OCI-LY7 (cell line): ENCODE results near the gene WNT1. TPM values are rescaled to one million over a fixed set of nuclear protein-coding genes. Genes with fewer than 3 reads are reported as not detected.

Source experiments
- BruUV-seq: library from RNA; stranded (reverse); fragments of 400-500 nt; replicated peaks from 2 replicates; lab custom pipeline; 2021; lab: Mats Ljungman, UMichigan
- CTCF ChIA-PET: fragments of 300-600 bp; sonication (Branson Sonifier 250); formaldehyde crosslinking; loops from one replicate; lab custom pipeline; 2022; ENCODE audit warnings: antibody characterized with exemption; ENCODE audit not compliant: unreplicated experiment; lab: Charles Lee
- POLR2A ChIA-PET: fragments of 300-600 bp; sonication (Branson Sonifier 250); formaldehyde crosslinking; loops from one replicate; lab custom pipeline; 2022; ENCODE audit warnings: antibody characterized with exemption; lab: Charles Lee
- DNase-seq: peaks from one replicate; pipeline ENCODE4 v3.0.0-alpha.2; 2015; ENCODE audit warnings: low spot score
- H2AFZ ChIP-seq: fragments of 200-600 bp; sonication (generic), shearing (Covaris generic); 2 replicates; pipeline ENCODE4 v1.6.1; 2014; ENCODE audit warnings: mild to moderate bottlenecking, antibody characterized with exemption, low read length, moderate library complexity
- H3K27ac ChIP-seq: fragments of 200-600 bp; sonication (generic); 2 replicates; pipeline ENCODE4 v1.5.1; 2014; ENCODE audit warnings: mixed run types, low read depth, mild to moderate bottlenecking, moderate library complexity, low read length, inconsistent platforms; ENCODE audit not compliant: poor library complexity, severe bottlenecking
- H3K36me3 ChIP-seq: fragments of 200-600 bp; sonication (generic); 2 replicates; pipeline ENCODE4 v1.6.1; 2014; ENCODE audit warnings: mild to moderate bottlenecking, antibody characterized with exemption, low read length, moderate library complexity, mixed read lengths; ENCODE audit not compliant: insufficient read depth
- H3K4me1 ChIP-seq: fragments of 200-600 bp; sonication (generic); 2 replicates; pipeline ENCODE4 v1.5.1; 2014; ENCODE audit warnings: mild to moderate bottlenecking, low read length; ENCODE audit not compliant: insufficient read depth, poor library complexity, severe bottlenecking
- H3K4me2 ChIP-seq: fragments of 200-600 bp; sonication (generic); 2 replicates; pipeline ENCODE4 v1.6.1; 2014; ENCODE audit warnings: mild to moderate bottlenecking, low read length
- H3K4me3 ChIP-seq: fragments of 200-600 bp; sonication (generic); 2 replicates; pipeline ENCODE4 v1.5.1; 2014; ENCODE audit warnings: mild to moderate bottlenecking, low read depth, low read length; ENCODE audit not compliant: poor library complexity, severe bottlenecking
- H3K79me2 ChIP-seq: fragments of 200-600 bp; sonication (generic); 2 replicates; pipeline ENCODE4 v1.6.1; 2016; ENCODE audit warnings: low read depth, mild to moderate bottlenecking, low read length, moderate library complexity, mixed read lengths; ENCODE audit not compliant: insufficient read depth
- H3K9me2 ChIP-seq: fragments of 200-600 bp; sonication (generic); 2 replicates; pipeline ENCODE4 v1.6.1; 2016; ENCODE audit warnings: mild to moderate bottlenecking, low read length, mixed read lengths; ENCODE audit not compliant: insufficient read depth
- H3K9me3 ChIP-seq: fragments of 200-600 bp; sonication (generic); 2 replicates; pipeline ENCODE4 v1.6.1; 2014; ENCODE audit warnings: mild to moderate bottlenecking, mixed run types, low read length, mixed read lengths
- H4K20me1 ChIP-seq: fragments of 200-600 bp; sonication (generic); 2 replicates; pipeline ENCODE4 v1.6.1; 2014; ENCODE audit warnings: mild to moderate bottlenecking, antibody characterized with exemption, low read length, moderate library complexity, mixed read lengths; ENCODE audit not compliant: insufficient read depth
- CTCF ChIP-seq: fragments of 200-600 bp; sonication (generic); conservative IDR thresholded peaks from 2 replicates; pipeline ENCODE4 v1.5.1; 2014; ENCODE audit warnings: mild to moderate bottlenecking, antibody characterized with exemption, low read length, moderate library complexity, mixed read lengths
- EZH2phosphoT487 ChIP-seq: fragments of 200-600 bp; sonication (generic); IDR thresholded peaks from 2 replicates; pipeline ENCODE4 v1.6.1; 2018; ENCODE audit warnings: low read depth, borderline replicate concordance, mild to moderate bottlenecking, mixed run types, antibody characterized with exemption, low read length, moderate library complexity, mixed read lengths
- intact Hi-C: fragments of 100-400 bp; cut with micrococcal nuclease; formaldehyde crosslinking; loops from one replicate; pipeline ENCODE4 v1.10.0; 2022; ENCODE audit not compliant: unreplicated experiment
- total RNA-seq, 2 experiments: library from RNA; depleted of rRNA in 1 of 2; stranded (reverse); fragments of >200 nt in 1 of 2; shearing (Covaris generic) in 1 of 2; gene quantifications; 2 replicates each; pipeline ENCODE4 v1.2.3, GENCODE V29; 2014 to 2022

The WNT1 gene
- total RNA-seq, 2 experiments from 2014 or later = not detected

DNA sequence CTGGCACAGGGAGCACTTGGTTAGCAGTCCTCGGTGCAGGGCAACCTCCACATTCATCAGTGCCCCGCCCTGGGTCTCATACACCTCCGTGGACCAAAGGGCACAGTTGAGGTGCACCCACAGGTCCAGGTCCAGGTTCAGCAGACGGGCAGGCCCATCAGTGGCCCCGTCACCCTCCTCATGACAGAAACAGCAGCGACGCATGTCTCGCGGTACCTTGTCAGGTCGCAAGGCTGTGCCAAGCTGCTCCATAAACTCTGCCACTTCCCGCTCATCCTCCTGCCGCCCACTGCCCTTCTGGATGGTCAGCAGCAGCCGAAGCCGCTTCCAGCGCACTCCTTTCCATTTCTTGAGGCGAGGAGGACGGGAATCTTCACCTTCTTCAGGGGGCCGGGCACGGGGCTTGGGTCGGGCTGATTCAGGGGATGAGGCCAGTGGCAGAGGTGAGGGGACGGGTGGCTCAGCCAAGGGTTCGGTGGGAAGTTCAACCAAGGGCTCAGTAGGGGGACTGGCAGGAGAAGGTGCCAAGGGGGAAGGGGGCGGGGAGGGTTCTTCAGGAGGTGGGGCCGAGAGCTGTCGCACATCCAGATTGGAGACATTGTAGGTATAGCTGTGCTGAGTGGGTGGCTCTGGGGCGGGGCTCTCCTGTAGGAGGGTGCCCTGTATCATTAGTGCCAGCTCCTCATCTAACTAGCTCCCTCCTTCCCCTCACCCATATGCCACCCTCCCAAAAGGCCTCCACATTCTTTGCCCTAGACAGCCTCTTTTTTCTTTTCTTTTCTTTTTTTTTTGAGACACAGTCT lies 48.8 kb downstream of the WNT1 start:
- peaks cover 99% of the 10 kb centered on the region for H3K36me3 ChIP-seq
- intact Hi-C loops = no loop called here
- H3K9me2 ChIP-seq = no peaks in the 10 kb centered on the region
- no peak overlapping the region for H3K4me2 ChIP-seq
- no peak overlapping the region for H3K27ac ChIP-seq
- H3K79me2 ChIP-seq = no peaks in the 10 kb centered on the region
- TF ChIP-seq EZH2phosphoT487 (no peak), CTCF (no peak)
- no peaks in the 10 kb centered on the region for H4K20me1 ChIP-seq
- H3K9me3 ChIP-seq = no peaks in the 10 kb centered on the region
- CTCF ChIA-PET = no interaction called here
- H3K4me1 ChIP-seq = no peaks in the 10 kb centered on the region
- no peak overlapping the region for H3K4me3 ChIP-seq
- DNase-seq = no peak
- POLR2A ChIA-PET = no interaction called here
- BruUV-seq = TSS peak; percentile 57
- H2AFZ ChIP-seq = no peak overlapping the region

- DNase-seq = no peak
- ChIA-PET POLR2A (no interaction called here), CTCF (no interaction called here)
- Histone ChIP-seq H3K4me2 (no peak overlapping the region), H4K20me1 (no peaks in the 10 kb centered on the region), H3K36me3 (peaks cover 99% of the 10 kb centered on the region), H3K79me2 (no peaks in the 10 kb centered on the region), H3K4me3 (no peak overlapping the region), H3K9me2 (no peaks in the 10 kb centered on the region), H2AFZ (no peak overlapping the region), H3K27ac (no peak overlapping the region), H3K4me1 (no peaks in the 10 kb centered on the region), H3K9me3 (no peaks in the 10 kb centered on the region)
- no TSS peak for BruUV-seq
- TF ChIP-seq EZH2phosphoT487 (no peak), CTCF (no peak)
- intact Hi-C loops = no loop called here
Observed at GRCh38 chr12:49027846-49028555, 49.9 kb downstream of the WNT1 start.
